HG03097 (cell line): Measurements from ENCODE around the gene EPHA6.
"Not testable (repeated sequence)": the region's sequence is repeated elsewhere in the genome, so short reads cannot be mapped to it uniquely, and the experiment has no call there.

Experiments used
- ATAC-seq: cut with Tn5 transposase; IDR thresholded peaks from one replicate; pipeline ENCODE4 v1.9.1; 2021; ENCODE audit not compliant: unreplicated experiment, low FRiP score

Gene EPHA6

GRCh38 chr3:96900566-96900965 lies 86.2 kb downstream of the EPHA6 start:
- no peak for ATAC-seq

DNA sequence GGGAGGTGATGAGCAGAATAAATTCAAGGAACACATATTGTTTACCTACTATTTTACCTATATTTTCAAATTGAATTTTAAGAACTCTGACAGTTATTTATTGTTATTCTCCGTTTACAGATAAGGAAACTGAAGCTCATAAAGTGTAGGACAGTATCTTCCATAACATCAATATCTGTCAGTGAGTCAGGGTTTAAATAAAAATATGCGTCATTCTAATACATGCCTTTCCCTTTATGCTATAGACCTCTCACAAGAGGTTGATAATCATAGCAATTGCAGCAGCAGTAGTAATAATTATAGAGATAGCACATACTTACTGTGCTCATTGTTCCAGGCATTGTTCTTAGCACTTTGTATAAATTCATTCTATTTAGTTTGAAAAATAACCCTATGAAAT lies 101.1 kb downstream of the EPHA6 start:
- no peak for ATAC-seq

DNA sequence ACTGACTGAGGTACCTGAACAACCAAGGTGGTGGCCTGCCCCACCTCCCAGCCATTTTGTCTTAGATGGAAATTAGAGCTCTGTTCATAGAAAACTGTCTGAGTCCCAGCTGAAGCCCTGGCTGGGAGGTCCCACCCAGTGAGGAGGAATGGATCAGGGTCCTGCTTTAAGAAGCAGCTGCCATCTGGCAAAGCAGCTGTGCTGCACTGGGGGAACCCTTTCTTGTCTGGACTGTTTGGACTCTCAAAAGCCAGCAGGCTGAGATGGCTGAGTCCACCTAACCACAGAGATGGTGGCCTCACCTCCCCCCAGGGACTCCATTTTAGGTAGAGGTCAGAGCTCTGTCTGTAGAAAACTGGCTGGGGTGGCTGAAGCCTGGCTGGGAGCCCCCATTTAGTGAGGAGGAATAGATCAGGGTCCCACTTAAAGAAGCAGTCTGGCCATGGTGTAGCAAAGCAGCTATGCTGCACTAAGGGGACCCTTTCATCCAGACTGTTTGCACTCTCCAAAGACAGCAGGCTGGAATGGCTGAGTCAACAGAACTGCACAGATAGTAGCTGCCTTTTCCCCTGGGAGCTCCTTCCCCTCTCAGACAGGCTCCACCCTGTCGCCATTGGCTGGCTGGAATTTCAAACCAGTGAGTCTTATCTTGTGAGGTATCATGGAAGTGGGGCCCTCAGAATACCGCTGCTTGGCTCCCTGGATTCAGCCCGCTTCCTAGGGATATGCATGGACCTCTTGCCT lies 116.9 kb downstream of the EPHA6 start:
- ATAC-seq: no peak

DNA sequence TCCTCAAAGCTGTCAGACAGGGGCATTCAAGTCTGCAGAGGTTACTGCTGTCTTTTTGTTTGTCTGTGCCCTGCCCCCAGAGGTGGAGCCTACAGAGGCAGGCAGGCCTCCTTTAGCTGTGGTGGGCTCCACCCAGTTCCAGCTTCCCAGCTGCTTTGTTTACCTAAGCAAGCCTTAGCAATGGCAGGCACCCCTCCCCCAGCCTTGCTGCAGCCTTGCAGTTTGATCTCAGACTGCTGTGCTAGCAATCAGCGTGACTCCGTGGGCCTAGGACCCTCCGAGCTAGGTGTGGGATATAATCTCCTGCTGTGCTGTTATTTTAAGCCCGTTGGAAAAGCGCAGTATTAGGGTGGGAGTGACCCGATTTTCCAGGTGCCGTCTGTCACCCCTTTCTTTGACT lies 127.7 kb downstream of the EPHA6 start:
- ATAC-seq: not testable (repeated sequence)

GRCh38 chr3:96958856-96959255 lies 144.5 kb downstream of the EPHA6 start:
- ATAC-seq: no peak

DNA sequence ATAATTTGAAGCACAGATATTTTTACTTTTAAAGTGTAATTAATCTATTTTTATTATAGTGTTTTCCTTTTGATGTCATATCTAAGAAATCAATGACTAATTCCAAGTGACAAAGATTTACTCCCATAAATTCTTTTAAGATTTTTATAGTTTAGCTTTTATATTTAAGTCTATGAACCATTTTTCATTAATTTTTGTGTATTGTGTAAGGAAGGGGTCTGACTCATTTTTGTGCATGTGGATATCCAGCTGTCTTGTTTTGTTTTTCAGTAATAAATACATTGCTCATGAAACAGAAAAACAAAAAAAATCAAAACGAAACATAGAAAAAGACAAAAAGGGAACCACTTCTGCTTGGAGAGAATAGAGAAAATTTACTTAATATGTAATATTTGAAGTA lies 145.1 kb downstream of the EPHA6 start:
- ATAC-seq: no peak

DNA sequence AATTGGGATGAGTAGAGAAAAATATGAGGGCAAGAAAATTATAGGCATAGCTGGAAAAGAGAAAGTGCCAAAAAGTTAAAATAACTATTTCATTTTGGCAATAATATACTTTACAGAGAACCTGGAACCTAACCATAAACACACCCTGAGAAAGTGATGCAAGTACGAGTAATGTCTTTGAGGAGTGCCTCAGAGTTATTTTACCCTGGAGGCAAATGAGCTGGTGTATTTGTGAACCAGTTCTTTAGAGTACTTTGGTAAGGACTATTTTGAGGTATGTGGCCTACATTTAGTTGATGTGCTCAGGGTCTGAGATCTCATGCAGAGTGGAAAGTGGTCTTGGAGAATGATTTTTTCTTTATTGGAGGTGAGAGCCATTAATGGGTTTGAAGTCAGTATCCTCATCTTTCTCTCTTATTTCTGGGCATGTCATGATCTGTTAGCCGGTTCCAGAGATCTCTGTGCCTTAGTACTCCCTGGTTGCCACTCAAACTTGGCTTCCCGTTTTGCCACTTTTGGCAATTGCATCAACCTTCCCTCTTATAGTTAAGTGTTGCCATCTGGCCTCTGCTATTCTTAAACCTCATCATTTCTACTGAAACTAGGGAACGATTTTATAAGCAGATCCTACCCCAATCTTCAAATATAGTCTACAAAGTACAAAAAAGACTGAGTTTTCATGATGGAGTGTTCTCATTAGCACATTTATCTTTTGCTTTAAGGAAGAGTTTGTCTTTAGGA lies 145.7 kb downstream of the EPHA6 start:
- no peak for ATAC-seq

GRCh38 chr3:96960661-96961330 lies 146.4 kb downstream of the EPHA6 start:
- no peak for ATAC-seq

GRCh38 chr3:96961576-96961975 lies 147.2 kb downstream of the EPHA6 start:
- ATAC-seq: no peak

DNA sequence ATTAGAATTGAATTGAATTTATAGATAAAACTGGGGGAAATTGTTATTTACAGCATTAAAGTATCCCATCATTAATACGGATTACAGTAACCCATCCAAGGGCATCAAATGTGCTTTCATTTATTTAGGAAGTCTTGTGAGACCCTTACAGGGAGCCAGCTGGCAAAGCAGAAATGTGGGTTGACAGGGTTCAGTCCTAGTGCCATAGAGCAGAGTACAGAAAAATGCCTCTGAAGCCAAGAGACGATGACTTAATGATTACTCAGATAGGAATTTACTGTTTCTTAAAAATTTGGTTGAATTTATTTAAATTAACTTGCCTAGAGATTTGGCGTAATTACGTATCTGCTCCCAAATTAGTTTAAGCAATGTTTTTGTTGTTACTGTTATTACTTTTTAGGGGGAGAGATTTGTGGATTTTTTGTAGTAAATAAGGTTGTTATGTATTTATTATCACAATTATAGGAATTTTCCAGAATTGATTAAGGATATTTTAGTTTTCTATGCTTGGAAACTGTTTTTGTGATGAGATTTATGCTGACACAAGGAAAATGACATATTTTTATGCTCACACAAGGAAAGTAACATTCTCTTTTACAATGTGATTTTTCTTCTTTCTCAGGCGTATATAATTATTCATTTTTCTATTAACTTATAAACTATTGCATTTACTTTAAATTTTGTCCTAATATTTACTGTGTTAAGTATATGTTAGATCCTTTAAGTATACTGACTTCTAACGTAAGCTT lies 152.0 kb downstream of the EPHA6 start:
- no peak for ATAC-seq

GRCh38 chr3:96970211-96970610 lies 155.8 kb downstream of the EPHA6 start:
- ATAC-seq: no peak

DNA sequence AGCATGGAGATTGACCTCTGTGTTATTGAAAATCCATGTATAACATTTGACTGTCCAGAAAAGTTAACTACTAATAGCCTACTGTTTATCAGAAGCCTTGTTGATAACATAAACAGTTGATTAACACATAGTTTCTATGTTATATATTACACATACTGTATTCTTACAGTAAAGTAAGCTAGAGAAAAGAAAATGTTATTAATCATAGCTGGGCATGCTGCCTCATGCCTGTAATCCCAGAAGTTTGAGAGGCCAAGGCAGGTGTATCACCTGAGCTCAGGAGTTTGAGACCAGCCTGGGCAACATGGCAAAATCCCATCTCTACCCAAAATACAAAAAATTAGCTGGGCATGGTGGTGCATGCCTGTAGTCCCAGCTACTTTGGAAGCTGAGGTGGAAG lies 163.3 kb downstream of the EPHA6 start:
- no peak for ATAC-seq

DNA sequence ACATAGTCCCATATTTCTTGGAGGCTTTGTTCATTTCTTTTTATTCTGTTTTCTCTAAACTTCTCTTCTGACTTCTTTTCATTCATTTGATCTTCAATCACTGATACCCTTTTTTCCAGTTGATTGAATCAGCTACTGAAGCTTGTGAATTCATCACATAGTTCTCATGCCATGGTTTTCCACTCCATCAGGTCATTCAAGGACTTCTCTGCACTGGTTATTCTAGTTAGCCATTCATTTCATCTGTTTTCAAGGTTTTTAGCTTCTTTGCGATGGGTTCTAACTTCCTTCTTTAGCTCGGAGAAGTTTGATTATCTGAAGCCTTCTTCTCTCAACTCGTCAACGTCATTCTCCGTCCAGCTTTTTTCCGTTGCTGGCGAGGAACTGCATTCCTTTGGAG lies 169.3 kb downstream of the EPHA6 start:
- ATAC-seq: not testable (repeated sequence)

DNA sequence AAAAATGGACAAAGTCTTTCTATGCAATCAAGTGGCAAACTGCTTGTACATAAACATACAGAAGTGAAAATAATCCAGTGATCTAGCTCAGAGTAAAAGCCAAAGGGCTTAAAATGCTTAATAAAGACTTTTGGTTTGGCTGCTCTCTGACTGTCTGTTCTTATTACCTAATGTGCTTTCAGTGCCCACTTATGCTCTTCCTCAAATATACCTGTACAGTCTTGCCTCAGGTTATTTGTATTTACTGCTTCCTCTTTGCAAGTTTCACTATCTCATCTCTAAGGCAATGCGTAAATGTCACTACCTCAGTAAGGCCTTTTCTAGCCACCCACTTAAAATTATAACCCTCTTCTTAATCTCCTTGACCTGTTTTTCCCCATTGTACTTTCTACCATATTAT lies 171.8 kb downstream of the EPHA6 start:
- no peak for ATAC-seq

- ATAC-seq: no peak
These were observed 176.8 kb downstream of the EPHA6 start for GRCh38 chr3:96991231-96991630.

- no peak for ATAC-seq
These were observed 177.5 kb downstream of the EPHA6 start for GRCh38 chr3:96991800-96992365.

DNA sequence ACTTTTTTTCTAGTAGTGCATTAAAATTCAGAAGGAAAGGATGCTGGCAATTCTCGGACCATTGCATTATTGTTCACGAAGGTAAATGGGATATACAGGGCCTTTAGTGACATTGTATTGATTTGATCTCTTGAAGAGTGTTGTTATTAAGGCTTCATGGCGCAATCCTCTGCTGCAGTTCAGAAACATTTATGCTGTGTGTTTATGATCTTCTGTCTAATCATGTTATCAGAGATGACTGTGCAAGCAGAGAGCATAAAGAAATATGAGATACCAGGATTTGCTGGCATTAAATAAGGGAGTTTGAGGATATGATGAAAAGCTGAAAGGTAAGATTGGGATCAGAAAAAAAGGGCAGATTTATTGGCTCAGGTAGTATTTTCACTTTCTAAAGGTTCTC lies 180.6 kb downstream of the EPHA6 start:
- no peak for ATAC-seq

GRCh38 chr3:96996009-96996408 lies 181.6 kb downstream of the EPHA6 start:
- ATAC-seq: no peak

DNA sequence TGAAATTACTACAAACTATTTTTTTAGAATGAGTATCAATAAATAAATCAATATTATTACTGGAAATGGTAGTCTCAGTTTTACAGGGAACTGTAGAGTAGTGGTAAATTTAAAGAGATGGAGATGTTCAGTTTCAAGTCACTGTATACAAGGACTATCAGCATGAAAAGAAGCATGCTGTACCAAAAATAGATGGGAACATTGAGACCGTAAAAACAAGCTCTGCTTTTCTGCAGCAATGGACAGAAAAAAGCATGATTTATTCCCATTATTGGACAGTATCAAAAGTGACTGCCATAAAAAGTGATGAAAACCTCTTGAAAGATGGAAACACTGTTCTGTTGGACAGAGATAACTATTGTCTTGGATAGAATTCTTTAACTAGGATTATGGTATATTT lies 187.2 kb downstream of the EPHA6 start:
- ATAC-seq: no peak

DNA sequence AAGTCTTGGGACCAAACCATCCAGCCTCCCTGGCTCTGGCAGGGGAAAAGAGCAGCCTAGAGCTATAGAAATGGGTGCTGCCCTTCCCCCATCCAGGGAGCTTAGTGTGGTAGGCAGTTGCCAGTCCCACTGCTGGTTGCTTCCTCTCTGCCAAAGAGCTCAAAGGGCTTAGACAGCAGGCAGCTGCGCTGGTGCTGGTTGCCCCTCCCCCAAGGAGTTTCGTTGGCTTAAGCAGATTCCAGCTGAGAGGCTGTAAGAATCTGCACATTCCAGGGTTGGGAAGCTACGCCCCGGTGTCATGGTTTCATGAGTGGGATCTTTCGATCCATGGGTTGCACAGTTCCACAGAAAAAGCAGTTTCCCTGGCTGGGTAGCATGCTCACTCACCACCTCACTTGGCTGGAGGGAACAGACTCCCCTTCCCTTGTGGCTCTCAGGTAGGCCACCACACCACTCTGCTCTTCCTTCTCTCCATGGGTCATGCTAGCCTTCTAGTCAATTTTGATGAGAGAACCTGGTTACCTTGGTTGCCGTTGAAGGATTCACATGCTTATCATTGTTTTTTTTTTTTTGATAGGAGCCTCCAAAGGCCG lies 195.1 kb downstream of the EPHA6 start:
- ATAC-seq: no peak
